ENCODE data around the gene ZKSCAN8. TPM values are rescaled to one million over a fixed set of nuclear protein-coding genes. Genes with fewer than 3 reads are reported as not detected.

ZKSCAN8 gene
- total and polyA plus RNA-seq, 2 donors (not counting 1 experiment from before 2014, with no cell fraction given) = 10.9 to 52.8 TPM

- CTCF ChIA-PET = interaction anchor here (0.9 to 2.7 kb wide), 14 partner anchors 17 to 928 kb away, joined by 3 to 25 read pairs (median 5); partner anchors contain the start of genes ZKSCAN3, ZKSCAN4 and ZSCAN16
- peak overlapping the region; percentile 87 to 93 for H3K27ac ChIP-seq (ENCODE audit: low read length in 2 of 2)
Measured at GRCh38 chr6:28105245-28105639, 36.4 kb upstream of the ZKSCAN8 start.

More at GRCh38 chr6:28105245-28105639, 36.4 kb upstream of the ZKSCAN8 start:
- DNase-seq (no peak), ATAC-seq (ENCODE audit: low read depth) (no peak)
- Mint-ChIP-seq H3K27me3 (peaks cover 6% of the 10 kb centered on the region), H3K4me3 (peak overlapping the region; percentile 95), H3K9me3 (ENCODE audit: insufficient read depth) (no peaks in the 10 kb centered on the region), H3K27ac (peak overlapping the region; percentile 96), H3K4me1 (peaks cover 13% of the 10 kb centered on the region)
- POLR2A ChIA-PET = interaction anchor here (0.7 to 1.9 kb wide), 11 partner anchors 20 to 267 kb away, joined by 3 to 12 read pairs (median 5); partner anchors contain the start of genes ZKSCAN4, ZKSCAN8, ZNF165 and ZSCAN16
- H3K4me2 ChIP-seq (replicated peaks; ENCODE audit: low read depth, low read length, poor library complexity, severe bottlenecking) = peak overlapping the region; percentile 83
- H3K9me3 ChIP-seq (ENCODE audit: control extremely low read depth in 1 of 3, control insufficient read depth in 2 of 3, insufficient read depth in 1 of 3, low read length in 2 of 3) = no peaks in the 10 kb centered on the region
- H3K79me2 ChIP-seq (ENCODE audit: control insufficient read depth, insufficient read depth, low read length) = no peaks in the 10 kb centered on the region
- intact Hi-C loops (cut with micrococcal nuclease) = loop anchor here (2.0 kb wide), 1 partner anchor 202 kb away; no protein-coding TSS in a partner anchor
- H3K4me1 ChIP-seq (ENCODE audit: control insufficient read depth in 2 of 2, insufficient read depth in 2 of 2, low read length in 2 of 2) = peaks cover 5 to 7% of the 10 kb centered on the region in 2 donors
- TF ChIP-seq CTCF (IDR thresholded peaks at IDR 0.05) (no peak), EZH2 (IDR thresholded peaks at IDR 0.05; ENCODE audit: borderline replicate concordance, insufficient read depth, low read depth, low read length, poor library complexity, severe bottlenecking) (no peak)
- H3K36me3 ChIP-seq (replicated peaks in 1 of 2; ENCODE audit: control extremely low read depth in 1 of 2, control insufficient read depth in 1 of 2, extremely low read depth in 1 of 2, insufficient read depth in 2 of 2, low read length in 1 of 2) = no peaks in the 10 kb centered on the region
- H3K9ac ChIP-seq (ENCODE audit: low read length) = peak overlapping the region; percentile 84
- H4K20me1 ChIP-seq (ENCODE audit: control insufficient read depth, insufficient read depth, low read length, poor library complexity, severe bottlenecking) = no peaks in the 10 kb centered on the region
- 44% methylated on average over 3 of the region's 5 CpGs for WGBS (ENCODE audit: insufficient coverage)
- no peaks in the 10 kb centered on the region for H3K27me3 ChIP-seq (replicated peaks in 1 of 4; ENCODE audit: control extremely low read depth in 1 of 4, control insufficient read depth in 3 of 4, insufficient read depth in 4 of 4, low read length in 3 of 4)
- H3K4me3 ChIP-seq (ENCODE audit: control extremely low read depth in 1 of 5, extremely low read depth in 1 of 5, insufficient read depth in 1 of 5, low read depth in 2 of 5, low read length in 4 of 5) = peak overlapping the region; percentile 69 to 78 (median 74)
- peak overlapping the region; percentile 95 for H2AFZ ChIP-seq (ENCODE audit: insufficient read depth, low read depth, low read length, poor library complexity, severe bottlenecking)
